HepG2 (cell line): Measurements from ENCODE around the gene C1RL. TPM values are rescaled to one million over a fixed set of nuclear protein-coding genes. Genes with fewer than 3 reads are reported as not detected.

ENCODE experiments used
- ATAC-seq: fragments of 200-7000 bp; cut with Tn5 transposase; 3 replicates; pipeline ENCODE4 v1.9.1; 2020; ENCODE audit warnings: mild to moderate bottlenecking, moderate library complexity
- BruUV-seq: library from RNA; stranded (reverse); fragments of 400-500 nt; replicated peaks from 2 replicates; lab custom pipeline; 2021; lab: Mats Ljungman, UMichigan
- CTCF ChIA-PET: fragments of 300-600 bp; formaldehyde crosslinking; extraction: SDS; loops from one replicate; lab custom pipeline; 2021; ENCODE audit warnings: low total read pairs, inconsistent platforms, low intra/inter-chr PET ratio; lab: Yijun Ruan, JAX
- POLR2A ChIA-PET: fragments of 350-600 bp; sonication (Branson Sonifier 250); formaldehyde crosslinking; loops from one replicate; lab custom pipeline; 2020; ENCODE audit warnings: antibody characterized with exemption, inconsistent platforms; lab: Yijun Ruan, JAX
- DNase-seq: peaks from one replicate; pipeline ENCODE4 v3.0.0-alpha.2; 2015; ENCODE audit warnings: low spot score
- FAIRE-seq: peaks from 3 replicates; lab custom pipeline; 2011; peaks lifted over from hg19 to GRCh38; lab: Jason Lieb, UNC
- H2AFZ ChIP-seq: one replicate; pipeline ENCODE4 v1.6.1; 2011; ENCODE audit warnings: low read length, inconsistent platforms
- H3K27ac ChIP-seq: fragments of 300-600 bp; 3 replicates; pipeline ENCODE4 v1.8.0; 2011; ENCODE audit warnings: mixed run types, mild to moderate bottlenecking, mixed read lengths, low read length, inconsistent platforms; ENCODE audit not compliant: insufficient read depth; ENCODE audit errors: extremely low read length
- H3K27me3 ChIP-seq, 2 experiments: fragments of 200-600 bp in 1 of 2; 2 replicates in 1 of 2; 3 replicates in 1 of 2; pipeline versions ENCODE4 v1.6.0 to v1.8.0; 2011; ENCODE audit warnings: low read length in 2 of 2, mild to moderate bottlenecking in 2 of 2, moderate library complexity in 2 of 2, inconsistent platforms in 1 of 2; ENCODE audit not compliant: insufficient read depth in 2 of 2, control insufficient read depth in 1 of 2
- H3K36me3 ChIP-seq, 2 experiments: fragments of 200-600 bp in 1 of 2; replicated peaks in 1 of 2; 2 replicates in 1 of 2; 3 replicates in 1 of 2; pipeline versions ENCODE4 v1.5.1 to v1.8.0; 2011; ENCODE audit warnings: low read length in 2 of 2, inconsistent platforms in 1 of 2; ENCODE audit not compliant: insufficient read depth in 2 of 2, control insufficient read depth in 1 of 2
- H3K4me1 ChIP-seq: 2 replicates; pipeline ENCODE4 v1.5.1; 2012; ENCODE audit warnings: low read length, inconsistent platforms; ENCODE audit not compliant: insufficient read depth
- H3K4me2 ChIP-seq: 2 replicates; pipeline ENCODE4 v1.6.0; 2011; ENCODE audit warnings: low read depth, low read length, inconsistent platforms
- H3K4me3 ChIP-seq, 3 experiments: fragments of 200-600 bp in 1 of 3; sonication (generic), shearing (Covaris generic) in 1 of 3; replicated peaks in 1 of 3; 2 replicates each; pipeline ENCODE4 v1.5.1; 2011 to 2016; ENCODE audit warnings: low read length in 3 of 3, inconsistent platforms in 2 of 3, low read depth in 2 of 3, mild to moderate bottlenecking in 2 of 3, control low read depth in 1 of 3, mixed read lengths in 1 of 3; ENCODE audit not compliant: insufficient read depth in 1 of 3
- H3K79me2 ChIP-seq: one replicate; pipeline ENCODE4 v1.6.1; 2011; ENCODE audit warnings: low read length, inconsistent platforms; ENCODE audit not compliant: insufficient read depth
- H3K9ac ChIP-seq: 2 replicates; pipeline ENCODE4 v1.6.0; 2011; ENCODE audit warnings: mild to moderate bottlenecking, low read depth, low read length, inconsistent platforms; ENCODE audit not compliant: insufficient read depth
- H3K9me3 ChIP-seq: 2 replicates; pipeline ENCODE4 v1.5.1; 2012; ENCODE audit warnings: mild to moderate bottlenecking, low read length
- H4K20me1 ChIP-seq: 2 replicates; pipeline ENCODE4 v1.6.0; 2011; ENCODE audit warnings: inconsistent platforms, mild to moderate bottlenecking, low read length, moderate library complexity; ENCODE audit not compliant: insufficient read depth
- ETV5 ChIP-seq: IDR thresholded peaks from 2 replicates; pipeline ENCODE4 v1.6.1; 2018; ENCODE audit warnings: missing biosample characterization, missing genetic modification reagents, inconsistent platforms, borderline replicate concordance
- FOXC1 ChIP-seq: sonication (generic); formaldehyde crosslinking; IDR thresholded peaks from 2 replicates; pipeline ENCODE4 v1.8.0; 2022; ENCODE audit warnings: mild to moderate bottlenecking, missing genetic modification reagents, borderline replicate concordance
- WIZ ChIP-seq: sonication (generic); formaldehyde crosslinking; IDR thresholded peaks from 2 replicates; pipeline ENCODE4 v1.5.1; 2020; ENCODE audit warnings: mild to moderate bottlenecking, missing genetic modification reagents
- ZFP41 ChIP-seq: sonication (generic); formaldehyde crosslinking; IDR thresholded peaks from 2 replicates; pipeline ENCODE4 v1.4.0; 2020; ENCODE audit warnings: mild to moderate bottlenecking, missing genetic modification reagents, borderline replicate concordance
- ZFP62 ChIP-seq: sonication (generic); formaldehyde crosslinking; IDR thresholded peaks from 2 replicates; pipeline ENCODE4 v1.4.0; 2020; ENCODE audit warnings: missing genetic modification reagents
- ZNF563 ChIP-seq: sonication (generic); formaldehyde crosslinking; IDR thresholded peaks from 2 replicates; pipeline ENCODE4 v1.8.0; 2022; ENCODE audit warnings: mild to moderate bottlenecking, moderate library complexity, missing genetic modification reagents
- ZNF772 ChIP-seq: sonication (generic); formaldehyde crosslinking; IDR thresholded peaks from 2 replicates; pipeline ENCODE4 v1.5.0; 2020; ENCODE audit warnings: mild to moderate bottlenecking, missing genetic modification reagents
- ZSCAN30 ChIP-seq: sonication (generic); formaldehyde crosslinking; IDR thresholded peaks from 2 replicates; pipeline ENCODE4 v1.5.0; 2020; ENCODE audit warnings: mild to moderate bottlenecking, missing genetic modification reagents
- WGBS: methylation state at CpG from one replicate; pipeline ENCODE4 v1.1.6; 2017; ENCODE audit warnings: low lambda C conversion rate; 5-methylcytosine and 5-hydroxymethylcytosine counted together
- in situ Hi-C: cut with HindIII; loops from 2 replicates; pipeline ENCODE4 v1.10.0; 2017; ENCODE audit warnings: low pct_unique_long_range_greater_than_20kb; ENCODE audit not compliant: extremely low pct_ligation_motif_present
- intact Hi-C: fragments of 100-400 bp; cut with micrococcal nuclease; formaldehyde crosslinking; loops from one replicate; pipeline ENCODE4 v1.10.0; 2022; ENCODE audit not compliant: unreplicated experiment
- polyA plus RNA-seq, 8 experiments: library from polyadenylated mRNA; depleted of rRNA in 3 of 8; stranded (reverse) in 7 of 8; unstranded in 1 of 8; fragments of >200 nt; fragmentation: Illumina TruSeq in 4 of 8; extraction: Trizol in 4 of 8; gene quantifications; 2 replicates each; pipeline versions ENCODE4 v1.2.1 to v1.2.3, GENCODE V29; 2011 to 2016; ENCODE audit warnings: low read depth in 4 of 8, missing spikeins in 1 of 8, mixed read lengths in 1 of 8; ENCODE audit not compliant: insufficient read depth in 1 of 8
- total RNA-seq, 5 experiments: library from RNA; depleted of rRNA; stranded (reverse); fragments of >200 nt; fragmentation: Illumina TruSeq; extraction: Trizol; gene quantifications; 2 replicates each; pipeline ENCODE4 v1.2.3, GENCODE V29; 2016; ENCODE audit warnings: low read depth in 1 of 5
- TF ChIP-seq, protein P1 (sequence below): IDR thresholded peaks from 2 replicates; pipeline ENCODE4 v1.6.1; 2016; ENCODE audit warnings: missing genetic modification reagents, missing compliant biosample characterization
- TF ChIP-seq, protein P2 (sequence below): sonication (generic); formaldehyde crosslinking; IDR thresholded peaks from 2 replicates; pipeline ENCODE4 v1.9.0; 2021; ENCODE audit warnings: missing genetic modification reagents, mild to moderate bottlenecking, borderline replicate concordance

Gene C1RL
- total and polyA plus RNA-seq, 2 of the 13 experiments (the other 11 are each of a cell fraction or from before 2014, with no cell fraction given) = 28.9 to 53.1 TPM

DNA sequence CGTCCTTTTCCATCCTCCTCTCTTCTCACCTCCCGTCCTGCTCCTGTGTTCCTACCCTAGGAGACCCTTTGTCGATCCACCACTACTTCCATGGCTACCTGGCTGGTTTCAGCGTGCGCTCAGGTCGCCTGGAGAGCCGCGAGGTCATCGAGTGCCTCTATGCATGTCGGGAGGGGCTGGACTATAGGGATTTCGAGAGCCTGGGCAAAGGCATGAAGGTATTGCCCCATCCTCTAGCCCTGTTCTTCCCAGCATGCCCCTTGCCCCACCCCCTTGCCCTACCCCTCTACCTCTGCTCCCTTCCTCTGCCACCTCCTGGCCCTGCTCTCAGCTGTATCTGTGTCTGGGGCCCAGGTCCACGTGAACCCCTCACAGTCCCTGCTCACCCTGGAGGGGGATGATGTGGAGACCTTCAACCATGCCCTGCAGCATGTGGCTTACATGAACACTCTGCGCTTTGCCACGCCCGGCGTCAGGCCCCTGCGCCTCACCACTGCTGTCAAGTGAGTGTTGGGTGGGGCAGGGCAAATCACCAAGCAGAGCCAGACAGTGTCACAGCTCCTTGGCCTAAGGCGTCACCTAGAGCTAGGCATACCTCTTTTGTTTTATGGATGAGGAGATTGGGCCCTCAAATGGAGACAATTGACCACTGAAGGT lies 33.9 kb upstream of the C1RL start:
- whole genome bisulfite sequencing = 90% methylated on average over 12 of the region's 18 CpGs
- Histone ChIP-seq H3K36me3 (peaks cover 11 to 55% of the 10 kb centered on the region in 2 experiments), H3K9me3 (no peaks in the 10 kb centered on the region), H3K9ac (no peak overlapping the region), H4K20me1 (no peaks in the 10 kb centered on the region), H3K27ac (no peak overlapping the region), H3K79me2 (no peaks in the 10 kb centered on the region), H3K27me3 (no peaks in the 10 kb centered on the region), H3K4me3 (no peak overlapping the region), H3K4me2 (no peak overlapping the region), H2AFZ (no peak overlapping the region), H3K4me1 (no peaks in the 10 kb centered on the region; the same call in 1 of the 2 replicates)
- ChIA-PET CTCF (interaction anchor here (0.7 to 2.7 kb wide), 2 partner anchors 15 to 45 kb away, joined by 3 to 16 read pairs; no protein-coding TSS in a partner anchor), POLR2A (no interaction called here)
- intact Hi-C loops (no loop called here), in situ Hi-C loops (no loop called here)
- ATAC-seq (no peak), DNase-seq (no peak), FAIRE-seq (no peak)
- no TSS peak for BruUV-seq
- TF ChIP-seq ZSCAN30 (CRISPR knock-in tag) = no peak
- TF ChIP-seq ZFP62 (CRISPR knock-in tag) = no peak
- TF ChIP-seq ETV5 (CRISPR knock-in tag) = no peak
- TF ChIP-seq WIZ (CRISPR knock-in tag) = no peak
- TF ChIP-seq FOXC1 = no peak
- TF ChIP-seq, protein P1, sequence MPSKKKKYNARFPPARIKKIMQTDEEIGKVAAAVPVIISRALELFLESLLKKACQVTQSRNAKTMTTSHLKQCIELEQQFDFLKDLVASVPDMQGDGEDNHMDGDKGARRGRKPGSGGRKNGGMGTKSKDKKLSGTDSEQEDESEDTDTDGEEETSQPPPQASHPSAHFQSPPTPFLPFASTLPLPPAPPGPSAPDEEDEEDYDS = no peak
- TF ChIP-seq, protein P2, sequence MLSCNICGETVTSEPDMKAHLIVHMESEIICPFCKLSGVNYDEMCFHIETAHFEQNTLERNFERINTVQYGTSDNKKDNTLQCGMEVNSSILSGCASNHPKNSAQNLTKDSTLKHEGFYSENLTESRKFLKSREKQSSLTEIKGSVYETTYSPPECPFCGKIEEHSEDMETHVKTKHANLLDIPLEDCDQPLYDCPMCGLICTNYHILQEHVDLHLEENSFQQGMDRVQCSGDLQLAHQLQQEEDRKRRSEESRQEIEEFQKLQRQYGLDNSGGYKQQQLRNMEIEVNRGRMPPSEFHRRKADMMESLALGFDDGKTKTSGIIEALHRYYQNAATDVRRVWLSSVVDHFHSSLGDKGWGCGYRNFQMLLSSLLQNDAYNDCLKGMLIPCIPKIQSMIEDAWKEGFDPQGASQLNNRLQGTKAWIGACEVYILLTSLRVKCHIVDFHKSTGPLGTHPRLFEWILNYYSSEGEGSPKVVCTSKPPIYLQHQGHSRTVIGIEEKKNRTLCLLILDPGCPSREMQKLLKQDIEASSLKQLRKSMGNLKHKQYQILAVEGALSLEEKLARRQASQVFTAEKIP (CRISPR knock-in tag) = no peak
- no peak for TF ChIP-seq ZFP41 (CRISPR knock-in tag)
- TF ChIP-seq ZNF563 (CRISPR knock-in tag) = no peak
- TF ChIP-seq ZNF772 (CRISPR knock-in tag) = no peak
